NCI-H2029 (cell line): ENCODE data around the gene MLN.
A peak's percentile ranks its signal among the peaks of the same experiment; 100 is the strongest.
"Not testable (repeated sequence)": the region's sequence is repeated elsewhere in the genome, so short reads cannot be mapped to it uniquely, and the experiment has no call there.

ENCODE experiments used
- DNase-seq: peaks from one replicate; lab custom pipeline; 2025; lab: John Stamatoyannopoulos, UW

The MLN gene

GRCh38 chr6:33834401-33835392, 30.9 kb upstream of the MLN start:
- DNase-seq = no peak

- DNase-seq = no peak
Observed at GRCh38 chr6:33833599-33833998, 29.8 kb upstream of the MLN start.

- not testable (repeated sequence) for DNase-seq
Observed at GRCh38 chr6:33832831-33833230, 29.0 kb upstream of the MLN start.

GRCh38 chr6:33831725-33832124, 27.9 kb upstream of the MLN start:
- not testable (repeated sequence) for DNase-seq

DNA sequence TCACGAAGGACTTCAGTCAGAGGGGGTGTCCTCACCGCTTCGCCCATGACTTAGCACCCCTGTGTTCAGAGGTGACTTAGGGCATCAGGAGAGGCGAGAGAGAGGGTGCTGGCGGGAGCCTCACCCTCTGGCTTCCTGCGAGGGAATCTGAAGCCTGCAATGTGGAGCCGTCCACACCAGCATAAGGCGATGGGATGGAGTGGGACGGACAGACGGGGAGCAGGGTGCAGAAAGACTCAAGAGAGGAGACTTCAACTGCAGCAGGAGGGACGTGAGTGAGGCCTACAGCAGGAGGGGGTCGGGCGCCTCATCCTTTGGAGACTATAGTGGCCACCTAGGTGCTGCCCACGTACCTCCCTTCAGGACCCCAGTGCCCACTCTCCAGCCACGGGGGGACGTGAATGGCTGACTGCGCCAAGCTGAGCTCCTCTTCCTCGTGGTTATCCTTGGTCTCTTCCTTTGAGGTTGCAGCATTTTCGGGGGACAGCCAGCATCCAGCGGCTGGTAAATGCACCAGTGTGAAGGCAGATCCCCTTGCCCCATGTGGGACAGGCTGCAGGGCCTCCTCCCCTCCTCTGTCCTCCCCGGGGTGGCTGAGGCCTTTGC, 26.9 kb upstream of the MLN start:
- no peak for DNase-seq

DNA sequence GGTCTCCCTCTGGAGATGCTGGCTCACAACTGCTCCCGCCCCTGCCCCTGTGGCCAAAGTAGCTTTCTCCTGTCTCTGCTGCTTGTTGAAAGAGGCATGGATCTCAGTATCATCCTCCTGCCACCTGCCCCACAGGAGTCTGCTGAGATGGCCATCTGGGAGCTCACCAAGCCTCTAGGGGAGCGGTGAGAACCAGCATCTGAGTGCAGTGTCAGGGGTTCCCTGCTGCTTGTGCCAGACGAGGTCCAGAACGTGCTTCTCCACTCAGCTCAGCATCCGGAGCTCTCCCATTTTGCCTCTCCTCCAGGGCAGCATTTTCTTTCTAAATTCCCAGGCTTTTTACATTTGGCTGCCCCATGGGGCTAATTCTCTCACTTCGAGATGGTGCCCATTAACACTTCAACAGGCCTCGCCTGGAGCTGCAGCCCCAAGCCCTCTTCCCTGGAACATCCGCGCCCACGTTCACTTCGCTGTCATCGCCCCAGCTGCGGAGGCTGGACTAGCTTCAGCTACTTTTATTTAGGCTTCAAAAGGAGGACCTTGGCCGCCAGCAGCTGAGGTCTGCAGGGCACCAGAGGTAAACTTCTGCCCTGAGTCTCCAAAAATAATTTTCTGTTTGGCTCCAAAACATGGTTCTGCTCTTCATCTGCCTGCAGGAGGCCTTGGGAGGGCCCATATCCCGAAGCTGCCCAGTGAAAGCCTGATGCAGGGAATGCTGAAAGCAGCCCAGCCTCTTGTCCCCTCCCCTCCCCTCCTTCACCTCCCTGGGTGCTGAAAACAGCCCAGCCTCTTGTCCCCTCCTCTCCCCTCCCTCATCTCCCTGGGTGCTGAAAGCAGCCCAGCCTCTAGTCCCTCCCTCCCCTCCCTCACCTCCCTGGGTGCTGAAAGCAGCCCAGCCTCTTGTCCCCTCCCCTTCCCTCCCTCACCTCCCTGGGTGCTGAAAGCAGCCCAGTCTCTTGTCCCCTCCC, 25.2 kb upstream of the MLN start:
- no peak for DNase-seq

- no peak for DNase-seq
Observed at GRCh38 chr6:33828452-33828763, 24.6 kb upstream of the MLN start.

- no peak for DNase-seq
Observed at GRCh38 chr6:33827546-33828451, 24.0 kb upstream of the MLN start.

GRCh38 chr6:33826537-33826936, 22.7 kb upstream of the MLN start:
- peak; percentile 45 for DNase-seq

GRCh38 chr6:33824461-33825154, 20.8 kb upstream of the MLN start:
- DNase-seq = peak; percentile 67

DNA sequence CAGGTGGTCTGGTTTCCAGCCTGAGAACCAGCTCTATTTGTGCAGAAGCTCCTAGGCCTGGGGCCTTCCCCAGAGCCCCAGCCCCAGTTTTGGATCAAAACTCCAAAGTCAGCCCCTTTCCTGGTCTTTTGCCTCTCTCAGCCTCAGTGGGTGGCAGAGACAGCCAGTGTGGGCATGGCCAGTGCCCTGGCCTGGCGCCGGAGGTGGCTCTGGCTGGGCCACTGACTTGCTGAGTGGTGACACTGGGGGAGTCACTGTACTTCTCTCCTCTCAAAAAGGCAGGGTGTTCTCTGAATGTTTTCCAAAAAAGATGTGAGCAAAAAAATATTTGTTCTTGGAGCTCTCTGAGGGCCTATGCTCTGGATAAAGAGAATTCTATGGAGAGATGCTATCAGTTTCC, 20.0 kb upstream of the MLN start:
- no peak for DNase-seq

DNA sequence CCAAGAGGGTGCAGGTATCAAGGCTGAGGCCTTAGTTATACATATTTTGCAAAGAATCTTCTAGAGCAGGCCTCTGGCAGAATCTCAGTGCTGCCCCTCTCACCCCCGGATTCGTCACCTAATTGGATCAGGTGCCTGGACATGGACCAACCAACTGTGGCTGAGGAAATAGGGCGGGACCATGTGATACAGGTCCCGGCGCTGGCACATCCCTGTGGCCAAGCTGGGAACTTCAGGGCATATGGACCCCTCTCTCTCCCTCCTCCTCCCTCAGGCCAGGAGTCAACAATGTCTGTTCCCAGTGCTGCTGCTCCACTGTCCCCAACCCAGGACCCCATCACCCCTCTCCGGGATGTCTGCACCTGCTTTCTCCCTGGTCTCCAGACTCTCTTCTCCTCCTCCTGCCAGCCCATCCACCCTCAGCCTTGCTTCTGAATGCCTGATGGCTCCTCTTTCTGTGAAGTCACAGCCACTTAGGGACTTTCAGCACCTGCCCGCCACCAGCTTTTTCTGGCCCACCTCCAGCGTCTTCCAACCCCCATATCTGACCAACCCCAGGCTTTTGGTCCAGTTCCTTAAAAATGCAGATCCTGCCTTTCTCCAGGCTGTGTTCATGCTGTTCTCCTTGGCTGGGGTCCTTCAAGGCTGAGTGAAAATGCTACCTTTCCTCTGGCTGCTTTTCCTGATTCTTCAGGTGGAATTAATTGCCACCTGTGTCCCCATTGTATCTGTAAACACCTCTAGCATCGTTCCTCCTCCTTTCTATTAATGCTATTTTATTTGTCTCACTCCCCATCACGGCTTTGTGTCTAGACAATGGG, 19.0 kb upstream of the MLN start:
- peak; percentile 77 for DNase-seq

DNA sequence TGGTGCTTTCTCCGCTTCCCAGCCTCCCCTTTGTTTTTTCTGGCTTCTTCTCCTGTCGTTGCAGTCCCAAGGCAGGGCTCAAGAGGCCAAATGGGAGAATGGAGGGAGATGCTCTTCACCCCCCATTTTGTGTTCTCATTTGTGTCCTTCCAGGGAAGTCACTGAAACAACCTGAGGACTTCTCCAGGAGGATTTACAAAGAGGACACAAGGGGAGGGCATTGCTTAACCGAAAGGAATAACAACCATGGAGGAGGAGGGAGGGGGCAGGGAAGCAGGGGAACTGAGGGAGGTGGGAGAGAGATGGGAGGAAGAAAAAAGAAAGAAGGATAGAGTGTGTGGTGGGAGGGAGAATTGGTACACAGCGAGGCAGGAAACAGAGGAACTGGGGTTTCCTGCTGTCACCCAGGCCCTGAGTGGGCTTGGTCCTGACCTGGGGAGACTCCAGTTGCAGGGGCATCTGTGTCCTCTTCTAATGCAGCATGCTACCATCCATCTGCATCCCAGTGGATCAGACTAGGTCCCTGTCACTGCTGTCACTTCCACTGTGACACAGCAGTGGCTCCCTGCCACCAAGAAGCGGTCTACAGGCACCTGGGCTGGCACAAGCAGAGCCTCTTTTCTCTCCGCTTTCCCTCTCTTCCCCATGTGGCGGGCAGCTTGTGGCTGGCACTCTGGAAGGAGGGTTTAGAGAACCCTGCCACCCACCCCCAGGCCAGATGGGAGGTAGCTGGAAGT, 17.1 kb upstream of the MLN start:
- DNase-seq = no peak

GRCh38 chr6:33820243-33820642, 16.4 kb upstream of the MLN start:
- DNase-seq = no peak

DNA sequence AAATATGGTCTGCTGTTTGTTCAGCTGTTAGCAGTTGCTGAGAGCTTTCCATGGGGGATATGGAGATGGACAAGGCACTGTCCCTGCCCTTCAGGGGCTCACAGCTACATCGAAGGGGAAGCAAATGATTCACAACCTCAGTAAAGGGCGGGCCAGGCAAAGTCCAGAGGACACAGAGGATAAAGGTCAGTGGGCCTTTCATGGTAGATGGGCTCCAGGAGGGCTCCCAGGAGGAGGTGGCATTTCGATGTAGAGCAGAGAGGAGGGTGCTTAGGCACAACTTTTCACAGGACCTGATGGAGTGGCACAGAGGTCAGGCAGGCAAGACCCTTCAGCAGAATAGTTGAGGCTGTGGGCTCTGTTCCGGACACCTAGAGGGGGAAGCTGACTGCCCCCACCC, 15.2 kb upstream of the MLN start:
- DNase-seq = no peak

DNA sequence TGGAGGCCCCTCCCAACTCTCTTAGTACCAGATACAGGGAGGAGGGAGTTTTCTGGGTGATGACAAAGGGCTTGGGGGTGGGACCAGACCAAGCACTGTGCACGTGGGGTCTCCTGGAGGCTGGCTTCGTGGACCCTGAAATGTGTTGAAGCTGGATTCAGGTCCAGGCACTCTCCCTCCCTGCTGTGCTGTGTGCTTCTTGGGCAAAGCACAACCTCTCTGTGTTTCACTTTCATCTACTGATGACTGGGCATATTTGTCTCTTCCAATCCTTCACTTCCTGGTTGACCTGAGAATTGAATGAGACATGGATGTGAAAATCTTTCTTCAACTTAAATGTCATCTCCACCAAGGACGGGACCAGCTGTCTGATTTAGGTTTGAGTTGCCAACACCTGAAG, 14.5 kb upstream of the MLN start:
- DNase-seq = no peak

DNA sequence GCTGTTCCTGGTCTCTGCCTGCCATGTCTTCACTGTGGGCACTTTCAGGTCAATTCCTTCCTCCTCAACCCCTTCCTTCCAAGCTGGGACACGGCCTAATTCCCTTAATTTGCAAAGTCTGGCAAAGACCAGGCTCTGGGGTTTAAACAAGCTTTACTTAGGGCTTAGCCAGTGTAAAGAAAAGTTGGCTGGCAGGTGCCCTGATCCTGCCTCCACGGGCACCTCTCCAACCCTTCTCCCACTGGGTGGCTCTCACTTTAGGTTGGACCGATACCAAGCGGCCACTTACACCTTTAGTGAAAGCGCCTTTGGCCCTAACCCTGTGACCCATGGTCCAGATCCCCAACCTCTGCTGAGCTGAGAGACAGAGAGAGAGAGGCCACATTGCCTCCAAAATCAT, 13.7 kb upstream of the MLN start:
- DNase-seq = peak; percentile 15

DNA sequence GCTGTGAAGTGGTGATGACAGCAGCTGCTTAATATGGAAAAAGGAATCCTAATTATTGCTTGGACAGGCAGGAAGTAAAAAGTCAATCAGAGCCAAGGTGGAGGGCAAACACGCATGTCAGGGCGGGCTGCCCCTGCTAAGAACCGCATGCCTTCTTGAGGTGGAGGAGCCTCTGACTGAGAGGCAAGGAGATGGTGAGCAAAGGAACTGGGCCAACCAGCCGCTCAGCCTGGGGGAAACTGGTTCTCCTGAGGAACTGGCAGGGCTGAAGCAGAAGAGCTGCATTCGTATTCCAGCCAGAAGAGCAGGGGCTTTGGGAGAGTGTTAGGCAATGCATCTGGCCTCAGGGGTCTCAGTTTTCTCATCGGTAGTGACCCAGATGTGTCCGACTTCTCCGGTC, 13.1 kb upstream of the MLN start:
- no peak for DNase-seq

DNA sequence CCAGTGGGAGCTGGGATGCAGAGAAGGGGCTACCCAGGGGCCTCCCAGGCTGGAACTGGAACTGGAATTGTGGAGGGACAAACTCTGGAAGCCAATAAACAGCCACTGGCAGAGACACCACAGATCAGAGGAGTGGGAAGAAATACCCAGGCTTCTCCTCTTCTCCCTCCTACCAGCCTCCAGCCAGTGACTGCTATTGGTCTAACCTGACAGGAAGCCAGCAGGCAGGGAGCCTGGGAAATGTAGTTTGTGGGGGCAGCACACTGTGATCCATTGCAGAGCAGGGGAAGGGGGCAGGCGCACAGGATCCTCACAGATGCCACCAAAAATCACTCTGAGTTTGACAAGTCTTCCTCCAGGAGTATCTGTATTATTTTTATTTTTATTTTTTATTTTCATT, 12.1 kb upstream of the MLN start:
- peak; percentile 12 for DNase-seq
